ENCODE data around the gene AHCYL1.

AHCYL1 gene

DNA sequence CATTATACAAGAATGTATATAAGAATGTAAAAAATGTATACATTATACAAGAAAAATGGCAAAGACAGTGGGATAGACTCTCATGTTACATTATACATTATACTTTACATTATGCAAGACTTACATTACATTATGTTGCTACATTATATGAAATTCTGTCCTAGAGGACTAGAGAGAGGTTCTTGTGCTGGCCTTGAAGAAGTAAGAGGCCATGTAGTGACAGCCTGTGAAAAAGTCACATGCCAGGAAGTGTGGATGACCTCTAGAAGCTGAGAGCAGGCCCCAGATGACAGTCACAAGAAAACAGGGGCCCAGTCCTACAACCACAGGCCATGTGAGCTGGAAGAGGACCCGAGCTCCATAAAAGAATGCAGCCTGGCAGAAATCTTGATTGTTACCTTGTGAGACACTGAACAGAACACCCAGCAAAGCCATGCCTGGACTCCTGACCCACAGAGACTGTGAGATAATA, 30.5 kb upstream of the AHCYL1 start:
- DNase-seq (ENCODE audit: low spot score) = no peak
- peak overlapping the region; percentile 91 for H2BK15ac ChIP-seq (ENCODE audit: low read length)
- no peak overlapping the region for H3K14ac ChIP-seq (ENCODE audit: low read length)
- H2AFZ ChIP-seq (ENCODE audit: low read length) = peak overlapping the region; percentile 2
- no peaks in the 10 kb centered on the region for H3K36me3 ChIP-seq (replicated peaks in 1 of 2; ENCODE audit: control insufficient read depth in 2 of 2, insufficient read depth in 2 of 2, low read length in 2 of 2)
- peak overlapping the region; percentile 99 for H2AK5ac ChIP-seq (ENCODE audit: low read depth, low read length)
- no peak overlapping the region for H3K9ac ChIP-seq (ENCODE audit: low read depth, low read length, poor library complexity)
- no peak overlapping the region for H2BK120ac ChIP-seq (ENCODE audit: low read depth, low read length)
- no peak overlapping the region for H4K8ac ChIP-seq (ENCODE audit: low read depth, low read length)
- peaks cover 2 to 3% of the 10 kb centered on the region in 2 donors for H3K4me1 ChIP-seq (ENCODE audit: control insufficient read depth in 2 of 2, insufficient read depth in 1 of 2, low read depth in 1 of 2, low read length in 2 of 2)
- H4K91ac ChIP-seq (ENCODE audit: low read depth, low read length, poor library complexity) = no peak overlapping the region
- H3K27ac ChIP-seq (replicated peaks; ENCODE audit: low read length) = no peak overlapping the region
- H3K18ac ChIP-seq (ENCODE audit: low read length) = no peak overlapping the region
- no peak overlapping the region for H3K4ac ChIP-seq (ENCODE audit: low read length)
- no peaks in the 10 kb centered on the region for H3K9me3 ChIP-seq (replicated peaks in 1 of 2; ENCODE audit: control insufficient read depth in 2 of 2, insufficient read depth in 1 of 2, low read depth in 1 of 2, low read length in 2 of 2)
- no peak overlapping the region for H3K4me3 ChIP-seq (ENCODE audit: low read length in 2 of 2)
- no peaks in the 10 kb centered on the region for H3K79me1 ChIP-seq (ENCODE audit: low read depth, low read length)
- WGBS, 2 donors (ENCODE audit: extremely low coverage in 2 of 2, insufficient read length in 2 of 2, insufficient replicate concordance in 1 of 2) = no CpG with 5 or more reads among the region's 1 CpG
- peak overlapping the region; percentile 46 for H2BK12ac ChIP-seq (ENCODE audit: low read length)
- no peak overlapping the region for H3K23ac ChIP-seq (ENCODE audit: low read depth, low read length, poor library complexity)
- no peak overlapping the region for H2BK5ac ChIP-seq (ENCODE audit: low read length)
- H3K4me2 ChIP-seq (ENCODE audit: insufficient read depth, low read length, poor library complexity, severe bottlenecking) = no peak overlapping the region
- no peaks in the 10 kb centered on the region for H3K27me3 ChIP-seq (ENCODE audit: control insufficient read depth in 3 of 3, insufficient read depth in 3 of 3, low read depth in 1 of 3, low read length in 3 of 3)

DNA sequence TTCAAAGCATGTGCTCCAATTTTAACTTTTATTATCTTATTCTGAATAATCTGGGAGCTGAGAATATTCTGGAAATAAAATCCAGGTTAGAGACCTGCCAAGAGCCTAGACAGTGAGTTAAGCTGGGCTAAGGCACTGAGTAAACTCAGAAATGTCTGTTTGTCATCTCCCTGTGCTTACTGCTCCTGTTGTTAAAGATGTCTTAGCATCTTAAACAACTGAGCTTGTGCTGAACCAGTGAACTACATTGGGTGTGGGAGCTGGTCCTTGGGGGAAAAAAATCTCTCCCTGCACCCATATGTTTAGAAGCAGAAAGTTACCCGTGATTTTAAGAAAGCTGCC, 25.0 kb upstream of the AHCYL1 start:
- Histone ChIP-seq H3K27ac (replicated peaks; ENCODE audit: low read length) (peak overlapping the region; percentile 87), H2BK5ac (ENCODE audit: low read length) (peak overlapping the region; percentile 8), H2BK120ac (ENCODE audit: low read depth, low read length) (no peak overlapping the region), H3K4me2 (ENCODE audit: insufficient read depth, low read length, poor library complexity, severe bottlenecking) (no peak overlapping the region), H3K4me3 (ENCODE audit: low read length in 2 of 2) (no peak overlapping the region), H3K14ac (ENCODE audit: low read length) (no peak overlapping the region), H4K91ac (ENCODE audit: low read depth, low read length, poor library complexity) (no peak overlapping the region), H2BK15ac (ENCODE audit: low read length) (no peak overlapping the region), H2AFZ (ENCODE audit: low read length) (peak overlapping the region; percentile 42), H3K18ac (ENCODE audit: low read length) (peak overlapping the region; percentile 21), H3K36me3 (replicated peaks in 1 of 2; ENCODE audit: control insufficient read depth in 2 of 2, insufficient read depth in 2 of 2, low read length in 2 of 2) (no peaks in the 10 kb centered on the region), H3K9ac (ENCODE audit: low read depth, low read length, poor library complexity) (no peak overlapping the region), H2AK5ac (ENCODE audit: low read depth, low read length) (no peak overlapping the region), H3K9me3 (replicated peaks in 1 of 2; ENCODE audit: control insufficient read depth in 2 of 2, insufficient read depth in 1 of 2, low read depth in 1 of 2, low read length in 2 of 2) (no peaks in the 10 kb centered on the region), H2BK12ac (ENCODE audit: low read length) (no peak overlapping the region), H3K27me3 (ENCODE audit: control insufficient read depth in 3 of 3, insufficient read depth in 3 of 3, low read depth in 1 of 3, low read length in 3 of 3) (no peaks in the 10 kb centered on the region), H3K23ac (ENCODE audit: low read depth, low read length, poor library complexity) (no peak overlapping the region), H3K79me1 (ENCODE audit: low read depth, low read length) (no peaks in the 10 kb centered on the region), H3K4me1 (ENCODE audit: control insufficient read depth in 2 of 2, insufficient read depth in 1 of 2, low read depth in 1 of 2, low read length in 2 of 2) (peaks cover 22% of the 10 kb centered on the region in 2 donors), H4K8ac (ENCODE audit: low read depth, low read length) (no peak overlapping the region), H3K4ac (ENCODE audit: low read length) (no peak overlapping the region)
- DNase-seq (ENCODE audit: low spot score) = no peak
- no CpG with 5 or more reads among the region's 1 CpG for WGBS, 2 donors (ENCODE audit: extremely low coverage in 2 of 2, insufficient read length in 2 of 2, insufficient replicate concordance in 1 of 2)

DNA sequence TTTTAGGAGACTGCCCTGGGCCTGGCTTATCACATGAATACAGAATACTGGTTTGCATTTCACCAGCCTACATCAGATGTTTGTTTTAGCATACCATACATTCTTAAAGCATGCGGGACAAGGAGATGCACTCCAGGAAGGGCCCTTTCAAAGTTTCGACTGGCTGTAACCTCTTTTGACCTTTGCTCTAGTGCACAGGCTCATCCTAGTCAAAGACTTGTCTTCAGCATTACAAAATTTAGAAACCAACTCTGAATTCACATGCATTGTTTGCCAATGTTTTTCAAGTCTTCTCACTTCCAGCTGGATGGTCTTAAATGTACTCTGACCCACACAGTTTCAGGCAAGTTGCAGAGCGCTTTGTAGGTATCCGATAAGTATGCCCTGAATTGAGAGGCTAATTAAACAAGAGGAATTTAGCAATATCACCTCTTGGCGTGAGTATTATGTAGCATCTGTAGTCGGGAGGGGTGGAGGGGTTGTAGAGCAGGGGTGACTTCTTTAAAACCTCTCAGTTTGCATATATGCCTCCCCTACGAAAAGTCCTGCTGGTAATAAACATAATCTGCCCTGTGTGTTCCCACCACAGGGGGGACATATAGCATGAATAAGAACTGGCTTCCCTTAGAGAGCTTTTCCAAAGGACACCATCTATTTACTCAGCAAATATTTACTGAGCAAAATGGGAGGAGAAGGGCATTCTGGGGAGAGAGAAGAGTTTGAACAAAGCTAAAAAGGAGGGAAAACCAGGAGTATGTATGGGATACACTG, 24.4 kb upstream of the AHCYL1 start:
- Histone ChIP-seq H3K9me3 (replicated peaks in 1 of 2; ENCODE audit: control insufficient read depth in 2 of 2, insufficient read depth in 1 of 2, low read depth in 1 of 2, low read length in 2 of 2) (peaks cover 0 to under 1% of the 10 kb centered on the region in 2 donors), H2BK15ac (ENCODE audit: low read length) (no peak overlapping the region)
- no CpG with 5 or more reads among the region's 7 CpGs for WGBS, 2 donors (ENCODE audit: extremely low coverage in 2 of 2, insufficient read length in 2 of 2, insufficient replicate concordance in 1 of 2)

DNA sequence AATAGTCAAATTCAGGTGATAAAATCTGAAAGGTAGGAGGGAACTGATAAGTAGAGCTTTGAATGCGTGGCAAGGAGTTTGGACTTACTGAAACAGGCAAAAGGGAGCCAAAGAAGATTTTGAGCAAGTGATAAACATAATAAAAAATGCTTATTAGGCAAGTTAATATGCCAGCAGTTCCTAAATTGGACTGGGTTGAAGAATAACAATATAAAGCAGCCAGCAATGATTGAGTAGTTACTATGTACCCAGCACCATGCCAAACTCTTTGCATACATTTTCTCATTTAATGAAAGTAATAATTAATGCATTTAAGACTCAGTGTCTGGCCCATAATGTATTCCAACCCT, 23.8 kb upstream of the AHCYL1 start:
- Histone ChIP-seq H3K27ac (replicated peaks; ENCODE audit: low read length) (peak overlapping the region; percentile 87), H3K27me3 (ENCODE audit: control insufficient read depth in 3 of 3, insufficient read depth in 3 of 3, low read depth in 1 of 3, low read length in 3 of 3) (no peaks in the 10 kb centered on the region), H4K8ac (ENCODE audit: low read depth, low read length) (no peak overlapping the region), H2BK5ac (ENCODE audit: low read length) (no peak overlapping the region), H3K14ac (ENCODE audit: low read length) (no peak overlapping the region), H3K4me3 (ENCODE audit: low read length in 2 of 2) (no peak overlapping the region), H3K4me1 (ENCODE audit: control insufficient read depth in 2 of 2, insufficient read depth in 1 of 2, low read depth in 1 of 2, low read length in 2 of 2) (peaks cover 22% of the 10 kb centered on the region in 2 donors), H2BK12ac (ENCODE audit: low read length) (no peak overlapping the region), H2AK5ac (ENCODE audit: low read depth, low read length) (no peak overlapping the region), H2AFZ (ENCODE audit: low read length) (no peak overlapping the region), H2BK15ac (ENCODE audit: low read length) (no peak overlapping the region), H4K91ac (ENCODE audit: low read depth, low read length, poor library complexity) (no peak overlapping the region), H3K4me2 (ENCODE audit: insufficient read depth, low read length, poor library complexity, severe bottlenecking) (no peak overlapping the region), H3K23ac (ENCODE audit: low read depth, low read length, poor library complexity) (no peak overlapping the region), H2BK120ac (ENCODE audit: low read depth, low read length) (no peak overlapping the region), H3K9me3 (replicated peaks in 1 of 2; ENCODE audit: control insufficient read depth in 2 of 2, insufficient read depth in 1 of 2, low read depth in 1 of 2, low read length in 2 of 2) (peaks cover 0 to 4% of the 10 kb centered on the region in 2 donors), H3K18ac (ENCODE audit: low read length) (no peak overlapping the region), H3K4ac (ENCODE audit: low read length) (no peak overlapping the region), H3K9ac (ENCODE audit: low read depth, low read length, poor library complexity) (no peak overlapping the region), H3K79me1 (ENCODE audit: low read depth, low read length) (no peaks in the 10 kb centered on the region), H3K36me3 (replicated peaks in 1 of 2; ENCODE audit: control insufficient read depth in 2 of 2, insufficient read depth in 2 of 2, low read length in 2 of 2) (no peaks in the 10 kb centered on the region)
- no CpG with 5 or more reads among the region's 1 CpG for WGBS, 2 donors (ENCODE audit: extremely low coverage in 2 of 2, insufficient read length in 2 of 2, insufficient replicate concordance in 1 of 2)
- no peak for DNase-seq (ENCODE audit: low spot score)

More for the DNA sequence above, 24.4 kb upstream of the AHCYL1 start:
- H3K27ac ChIP-seq (replicated peaks; ENCODE audit: low read length) = peak overlapping the region; percentile 87
- H3K23ac ChIP-seq (ENCODE audit: low read depth, low read length, poor library complexity) = no peak overlapping the region
- no peaks in the 10 kb centered on the region for H3K27me3 ChIP-seq (ENCODE audit: control insufficient read depth in 3 of 3, insufficient read depth in 3 of 3, low read depth in 1 of 3, low read length in 3 of 3)
- H3K79me1 ChIP-seq (ENCODE audit: low read depth, low read length) = no peaks in the 10 kb centered on the region
- no peak overlapping the region for H4K8ac ChIP-seq (ENCODE audit: low read depth, low read length)
- H2BK5ac ChIP-seq (ENCODE audit: low read length) = peak overlapping the region; percentile 8
- no peak overlapping the region for H3K14ac ChIP-seq (ENCODE audit: low read length)
- H3K36me3 ChIP-seq (replicated peaks in 1 of 2; ENCODE audit: control insufficient read depth in 2 of 2, insufficient read depth in 2 of 2, low read length in 2 of 2) = no peaks in the 10 kb centered on the region
- no peak overlapping the region for H3K4me3 ChIP-seq (ENCODE audit: low read length in 2 of 2)
- no peak overlapping the region for H2AK5ac ChIP-seq (ENCODE audit: low read depth, low read length)
- peak overlapping the region; percentile 42 for H2AFZ ChIP-seq (ENCODE audit: low read length)
- DNase-seq (ENCODE audit: low spot score) = peak; percentile 81
- no peak overlapping the region for H2BK120ac ChIP-seq (ENCODE audit: low read depth, low read length)
- no peak overlapping the region for H4K91ac ChIP-seq (ENCODE audit: low read depth, low read length, poor library complexity)
- H3K4me2 ChIP-seq (ENCODE audit: insufficient read depth, low read length, poor library complexity, severe bottlenecking) = no peak overlapping the region
- no peak overlapping the region for H3K9ac ChIP-seq (ENCODE audit: low read depth, low read length, poor library complexity)
- no peak overlapping the region for H3K18ac ChIP-seq (ENCODE audit: low read length)
- no peak overlapping the region for H2BK12ac ChIP-seq (ENCODE audit: low read length)
- peaks cover 22% of the 10 kb centered on the region in 2 donors for H3K4me1 ChIP-seq (ENCODE audit: control insufficient read depth in 2 of 2, insufficient read depth in 1 of 2, low read depth in 1 of 2, low read length in 2 of 2)
- no peak overlapping the region for H3K4ac ChIP-seq (ENCODE audit: low read length)

All from neuronal stem cell (in vitro differentiated cells).